ENCODE results near the gene CNKSR2. TPM values are rescaled to one million over a fixed set of nuclear protein-coding genes. Genes with fewer than 3 reads are reported as not detected.

CNKSR2 gene
- total RNA-seq, 1 experiment from 2014 or later, result 52.9 TPM

- Histone ChIP-seq H4K8ac (replicated peaks; ENCODE audit: insufficient read length, low read depth, low read length) (no peak overlapping the region), H3K9me3 (ENCODE audit: control insufficient read depth, low read depth, low read length) (peaks cover 4% of the 10 kb centered on the region), H2BK120ac (ENCODE audit: low read depth, low read length, poor library complexity, severe bottlenecking) (no peak overlapping the region), H3K23ac (ENCODE audit: insufficient read length, low read depth, low read length) (no peak overlapping the region), H2AK5ac (ENCODE audit: insufficient read length, low read length) (no peak overlapping the region), H3K27ac (ENCODE audit: insufficient read length, low read depth, low read length) (no peak overlapping the region), H3K4ac (ENCODE audit: low read depth, low read length) (no peak overlapping the region), H3K56ac (ENCODE audit: insufficient read length, low read depth, low read length) (no peak overlapping the region), H3K14ac (ENCODE audit: insufficient read depth, low read length) (no peak overlapping the region), H3T11ph (ENCODE audit: low read length) (no peak overlapping the region), H4K20me1 (ENCODE audit: control insufficient read depth, insufficient read depth, insufficient read length) (no peaks in the 10 kb centered on the region), H2BK5ac (ENCODE audit: insufficient read length, low read length) (no peak overlapping the region), H3K4me1 (ENCODE audit: insufficient read depth, low read length) (no peaks in the 10 kb centered on the region), H2BK12ac (ENCODE audit: insufficient read length, low read depth, low read length) (no peak overlapping the region), H3K23me2 (ENCODE audit: insufficient read length, low read depth, low read length, poor library complexity, severe bottlenecking) (no peaks in the 10 kb centered on the region), H3K27me3 (ENCODE audit: insufficient read depth, low read length) (no peaks in the 10 kb centered on the region), H3K79me1 (ENCODE audit: insufficient read depth, low read depth, low read length, poor library complexity, severe bottlenecking) (no peaks in the 10 kb centered on the region), H4K91ac (ENCODE audit: insufficient read length, low read depth, low read length) (no peak overlapping the region), H3K9ac (ENCODE audit: extremely low read depth, insufficient read length, low read length) (no peak overlapping the region), H2BK20ac (ENCODE audit: low read depth, low read length, poor library complexity, severe bottlenecking) (no peak overlapping the region), H2BK15ac (ENCODE audit: low read depth, low read length) (no peak overlapping the region), H4K5ac (ENCODE audit: insufficient read length, low read depth, low read length) (no peak overlapping the region), H3K4me2 (ENCODE audit: insufficient read depth, insufficient read length, low read length) (no peak overlapping the region), H3K18ac (ENCODE audit: insufficient read length, low read depth, low read length) (no peak overlapping the region), H2AFZ (ENCODE audit: low read length) (no peak overlapping the region), H3K79me2 (ENCODE audit: insufficient read depth, low read length) (no peaks in the 10 kb centered on the region)
- Mint-ChIP-seq H3K36me3 (ENCODE audit: insufficient read depth in 1 of 3, low read depth in 3 of 3) (peaks cover 9 to 19% (median 10%) of the 10 kb centered on the region in 3 experiments), H3K9me3 (peaks cover 0 to 20% of the 10 kb centered on the region in 2 experiments; a peak in 3 of 5 replicates), H3K27ac (no peak overlapping the region), H3K4me1 (no peaks in the 10 kb centered on the region), H3K27me3 (ENCODE audit: low read depth) (no peaks in the 10 kb centered on the region), H3K4me3 (no peak overlapping the region)
- TF ChIP-seq CTCF (conservative IDR thresholded peaks at IDR 0.05), result no peak
- DNase-seq, result no peak
These were observed 83.5 kb downstream of the CNKSR2 start for GRCh38 chrX:21457718-21458117.
